GM18517 (cell line): ENCODE data around the gene GNAQ.
"Not testable (repeated sequence)": the region's sequence is repeated elsewhere in the genome, so short reads cannot be mapped to it uniquely, and the experiment has no call there.

Experiments
- ATAC-seq: cut with Tn5 transposase; IDR thresholded peaks from one replicate; pipeline ENCODE4 v1.9.1; 2021; ENCODE audit warnings: mild to moderate bottlenecking, moderate library complexity; ENCODE audit not compliant: unreplicated experiment

The GNAQ gene

GRCh38 chr9:77717608-77718297 lies 313.9 kb downstream of the GNAQ start:
- not testable (repeated sequence) for ATAC-seq

- ATAC-seq, result no peak
Observed at GRCh38 chr9:77714077-77714549, 317.5 kb downstream of the GNAQ start.

- no peak for ATAC-seq
Observed at GRCh38 chr9:77712533-77713130, 319.0 kb downstream of the GNAQ start.

- ATAC-seq, result no peak
Observed at GRCh38 chr9:77710965-77711648, 320.5 kb downstream of the GNAQ start.

- ATAC-seq, result no peak
Observed at GRCh38 chr9:77710316-77710715, 321.3 kb downstream of the GNAQ start.

GRCh38 chr9:77708064-77708815 lies 323.4 kb downstream of the GNAQ start:
- ATAC-seq, result no peak

GRCh38 chr9:77707383-77708063 lies 324.1 kb downstream of the GNAQ start:
- no peak for ATAC-seq

GRCh38 chr9:77705636-77706035 lies 326.0 kb downstream of the GNAQ start:
- ATAC-seq, result no peak

- not testable (repeated sequence) for ATAC-seq
Observed at GRCh38 chr9:77702521-77703390, 328.9 kb downstream of the GNAQ start.

- ATAC-seq, result no peak
Observed at GRCh38 chr9:77697238-77697984, 334.2 kb downstream of the GNAQ start.

- not testable (repeated sequence) for ATAC-seq
Observed at GRCh38 chr9:77690723-77691122, 340.9 kb downstream of the GNAQ start.

- not testable (repeated sequence) for ATAC-seq
Observed at GRCh38 chr9:77690119-77690518, 341.5 kb downstream of the GNAQ start.

GRCh38 chr9:77687737-77688136 lies 343.9 kb downstream of the GNAQ start:
- ATAC-seq, result not testable (repeated sequence)

- no peak for ATAC-seq
Observed at GRCh38 chr9:77680581-77680980, 351.0 kb downstream of the GNAQ start.

- ATAC-seq, result no peak
Observed at GRCh38 chr9:77679661-77680368, 351.8 kb downstream of the GNAQ start.

GRCh38 chr9:77679088-77679487 lies 352.5 kb downstream of the GNAQ start:
- ATAC-seq, result no peak

GRCh38 chr9:77677957-77678535 lies 353.6 kb downstream of the GNAQ start:
- ATAC-seq, result no peak

- ATAC-seq, result no peak
Observed at GRCh38 chr9:77677397-77677796, 354.2 kb downstream of the GNAQ start.
